HG02623 (cell line): ENCODE data around the gene SYTL3.
"Not testable (repeated sequence)": the region's sequence is repeated elsewhere in the genome, so short reads cannot be mapped to it uniquely, and the experiment has no call there.

ENCODE experiments used
- ATAC-seq: cut with Tn5 transposase; IDR thresholded peaks from one replicate; pipeline ENCODE4 v1.9.1; 2021; ENCODE audit warnings: moderate library complexity; ENCODE audit not compliant: unreplicated experiment

Gene SYTL3

GRCh38 chr6:158661156-158661685 lies 11.4 kb downstream of the SYTL3 start:
- ATAC-seq = no peak

GRCh38 chr6:158662607-158662953 lies 12.7 kb downstream of the SYTL3 start:
- no peak for ATAC-seq

- no peak for ATAC-seq
Observed at GRCh38 chr6:158662954-158663624, 13.2 kb downstream of the SYTL3 start.

- ATAC-seq = no peak
Observed at GRCh38 chr6:158663625-158664165, 13.8 kb downstream of the SYTL3 start.

GRCh38 chr6:158665332-158665731 lies 15.5 kb downstream of the SYTL3 start:
- no peak for ATAC-seq

GRCh38 chr6:158666628-158667359 lies 16.9 kb downstream of the SYTL3 start:
- no peak for ATAC-seq

GRCh38 chr6:158667360-158667981 lies 17.6 kb downstream of the SYTL3 start:
- ATAC-seq = no peak

GRCh38 chr6:158668707-158669103 lies 18.9 kb downstream of the SYTL3 start:
- ATAC-seq = no peak

GRCh38 chr6:158669145-158670035 lies 19.5 kb downstream of the SYTL3 start:
- ATAC-seq = no peak

- not testable (repeated sequence) for ATAC-seq
Observed at GRCh38 chr6:158672119-158672518, 22.3 kb downstream of the SYTL3 start.

- ATAC-seq = no peak
Observed at GRCh38 chr6:158672726-158673125, 22.9 kb downstream of the SYTL3 start.

GRCh38 chr6:158674342-158675131 lies 24.7 kb downstream of the SYTL3 start:
- ATAC-seq = no peak

GRCh38 chr6:158677094-158677493 lies 27.2 kb downstream of the SYTL3 start:
- not testable (repeated sequence) for ATAC-seq

- no peak for ATAC-seq
Observed at GRCh38 chr6:158677906-158678578, 28.2 kb downstream of the SYTL3 start.

- ATAC-seq = no peak
Observed at GRCh38 chr6:158680015-158680414, 30.2 kb downstream of the SYTL3 start.

- ATAC-seq = no peak
Observed at GRCh38 chr6:158680481-158680880, 30.6 kb downstream of the SYTL3 start.

- ATAC-seq = no peak
Observed at GRCh38 chr6:158684311-158684710, 34.5 kb downstream of the SYTL3 start.

GRCh38 chr6:158684745-158685324 lies 35.0 kb downstream of the SYTL3 start:
- no peak for ATAC-seq

- no peak for ATAC-seq
Observed at GRCh38 chr6:158686311-158686710, 36.5 kb downstream of the SYTL3 start.
